MM.1S (cell line): ENCODE results near the gene MYRIP.

Source experiments
- EZH2 ChIP-seq: fragments of 300-600 bp; sonication (generic); optimal IDR thresholded peaks from 2 replicates; pipeline ENCODE3; 2017; ENCODE audit warnings: low read depth, mild to moderate bottlenecking, antibody characterized with exemption, low read length, mixed read lengths
- EZH2phosphoT487 ChIP-seq: fragments of 300-600 bp; sonication (generic); IDR thresholded peaks from 2 replicates; pipeline ENCODE4 v1.6.1; 2018; ENCODE audit warnings: antibody characterized with exemption, low read length
- TF ChIP-seq, protein P1 (sequence below): fragments of 300-600 bp; sonication (generic); IDR thresholded peaks from 2 replicates; pipeline ENCODE4 v1.5.1; 2016; ENCODE audit warnings: antibody characterized with exemption, low read length, mixed read lengths

DNA sequence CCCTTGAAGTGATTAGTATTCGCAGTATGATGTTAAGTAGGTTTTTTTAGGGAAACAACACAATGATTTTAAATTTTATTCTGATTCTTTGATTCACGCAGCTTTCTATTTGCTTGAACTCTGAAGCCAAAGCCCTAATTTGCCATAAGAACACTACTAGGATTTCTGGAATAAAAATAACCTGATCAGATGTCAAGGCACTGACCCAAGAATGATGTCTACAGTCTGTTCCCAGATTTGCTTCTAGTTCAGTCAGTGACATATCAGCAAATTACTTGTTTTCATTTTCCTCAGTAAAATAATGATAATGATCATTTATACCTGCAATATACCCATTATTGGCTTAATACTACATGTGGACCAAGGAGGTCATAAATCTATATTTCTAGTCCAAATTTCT lies 320.6 kb downstream of the MYRIP start:
- no peak for TF ChIP-seq EZH2
- no peak for TF ChIP-seq EZH2phosphoT487
- TF ChIP-seq, protein P1, sequence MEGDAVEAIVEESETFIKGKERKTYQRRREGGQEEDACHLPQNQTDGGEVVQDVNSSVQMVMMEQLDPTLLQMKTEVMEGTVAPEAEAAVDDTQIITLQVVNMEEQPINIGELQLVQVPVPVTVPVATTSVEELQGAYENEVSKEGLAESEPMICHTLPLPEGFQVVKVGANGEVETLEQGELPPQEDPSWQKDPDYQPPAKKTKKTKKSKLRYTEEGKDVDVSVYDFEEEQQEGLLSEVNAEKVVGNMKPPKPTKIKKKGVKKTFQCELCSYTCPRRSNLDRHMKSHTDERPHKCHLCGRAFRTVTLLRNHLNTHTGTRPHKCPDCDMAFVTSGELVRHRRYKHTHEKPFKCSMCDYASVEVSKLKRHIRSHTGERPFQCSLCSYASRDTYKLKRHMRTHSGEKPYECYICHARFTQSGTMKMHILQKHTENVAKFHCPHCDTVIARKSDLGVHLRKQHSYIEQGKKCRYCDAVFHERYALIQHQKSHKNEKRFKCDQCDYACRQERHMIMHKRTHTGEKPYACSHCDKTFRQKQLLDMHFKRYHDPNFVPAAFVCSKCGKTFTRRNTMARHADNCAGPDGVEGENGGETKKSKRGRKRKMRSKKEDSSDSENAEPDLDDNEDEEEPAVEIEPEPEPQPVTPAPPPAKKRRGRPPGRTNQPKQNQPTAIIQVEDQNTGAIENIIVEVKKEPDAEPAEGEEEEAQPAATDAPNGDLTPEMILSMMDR: no peak
